ENCODE measurements around the gene UBE3A.

DNA sequence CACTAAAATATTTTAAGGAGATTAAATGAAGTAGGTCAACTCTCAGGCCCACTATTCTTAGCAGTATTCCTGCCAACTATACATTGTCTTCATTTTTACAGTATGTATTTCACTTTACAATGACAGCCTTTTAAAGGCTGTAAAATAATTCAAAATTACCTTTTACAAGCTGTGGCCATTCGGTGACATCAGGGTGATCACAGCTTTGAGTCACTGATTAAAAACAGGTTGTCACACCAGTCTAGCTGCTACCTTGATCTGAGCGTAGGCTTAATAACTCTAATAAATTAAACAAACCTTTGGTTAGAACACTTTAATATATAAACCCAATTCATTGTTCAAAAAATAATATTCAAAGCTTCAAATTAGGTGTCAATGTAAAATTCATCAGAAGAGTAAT, 29.9 kb downstream of the UBE3A start:
- TF ChIP-seq, protein P1, sequence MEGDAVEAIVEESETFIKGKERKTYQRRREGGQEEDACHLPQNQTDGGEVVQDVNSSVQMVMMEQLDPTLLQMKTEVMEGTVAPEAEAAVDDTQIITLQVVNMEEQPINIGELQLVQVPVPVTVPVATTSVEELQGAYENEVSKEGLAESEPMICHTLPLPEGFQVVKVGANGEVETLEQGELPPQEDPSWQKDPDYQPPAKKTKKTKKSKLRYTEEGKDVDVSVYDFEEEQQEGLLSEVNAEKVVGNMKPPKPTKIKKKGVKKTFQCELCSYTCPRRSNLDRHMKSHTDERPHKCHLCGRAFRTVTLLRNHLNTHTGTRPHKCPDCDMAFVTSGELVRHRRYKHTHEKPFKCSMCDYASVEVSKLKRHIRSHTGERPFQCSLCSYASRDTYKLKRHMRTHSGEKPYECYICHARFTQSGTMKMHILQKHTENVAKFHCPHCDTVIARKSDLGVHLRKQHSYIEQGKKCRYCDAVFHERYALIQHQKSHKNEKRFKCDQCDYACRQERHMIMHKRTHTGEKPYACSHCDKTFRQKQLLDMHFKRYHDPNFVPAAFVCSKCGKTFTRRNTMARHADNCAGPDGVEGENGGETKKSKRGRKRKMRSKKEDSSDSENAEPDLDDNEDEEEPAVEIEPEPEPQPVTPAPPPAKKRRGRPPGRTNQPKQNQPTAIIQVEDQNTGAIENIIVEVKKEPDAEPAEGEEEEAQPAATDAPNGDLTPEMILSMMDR (IDR thresholded peaks at IDR 0.05; ENCODE audit: insufficient read depth, low read length, poor library complexity, severe bottlenecking), result no peak
- TF ChIP-seq EZH2phosphoT487 (conservative IDR thresholded peaks at IDR 0.05; ENCODE audit: low read length), result no peak
